Suprapubic skin (tissue), 4 donors: Measurements from ENCODE around the gene THSD7B.

ENCODE experiments used
- EP300 ChIP-seq: sonication (generic); formaldehyde crosslinking; IDR thresholded peaks from one replicate; pipeline ENCODE4 v1.6.1; 2017; ENCODE audit warnings: antibody characterized with exemption
- POLR2A ChIP-seq, 2 donors: fragments of 450-650 bp; IDR thresholded peaks; one replicate each; pipeline ENCODE4 v1.6.1; 2017; ENCODE audit warnings: antibody characterized with exemption in 2 of 2, mild to moderate bottlenecking in 2 of 2, moderate library complexity in 2 of 2
- POLR2AphosphoS5 ChIP-seq, 3 donors: sonication (generic); formaldehyde crosslinking; IDR thresholded peaks; one replicate each; pipeline ENCODE4 v1.6.1; 2017; ENCODE audit warnings: antibody characterized with exemption in 3 of 3
- TF ChIP-seq, protein P1 (sequence below), 2 donors: fragments of 200-600 bp in 1 of 2; fragments of 450-650 bp in 1 of 2; sonication (generic) in 1 of 2; IDR thresholded peaks; one replicate each; pipeline ENCODE4 v1.5.1; 2016 to 2019; ENCODE audit warnings: antibody characterized with exemption in 2 of 2, mild to moderate bottlenecking in 1 of 2, moderate library complexity in 1 of 2

DNA sequence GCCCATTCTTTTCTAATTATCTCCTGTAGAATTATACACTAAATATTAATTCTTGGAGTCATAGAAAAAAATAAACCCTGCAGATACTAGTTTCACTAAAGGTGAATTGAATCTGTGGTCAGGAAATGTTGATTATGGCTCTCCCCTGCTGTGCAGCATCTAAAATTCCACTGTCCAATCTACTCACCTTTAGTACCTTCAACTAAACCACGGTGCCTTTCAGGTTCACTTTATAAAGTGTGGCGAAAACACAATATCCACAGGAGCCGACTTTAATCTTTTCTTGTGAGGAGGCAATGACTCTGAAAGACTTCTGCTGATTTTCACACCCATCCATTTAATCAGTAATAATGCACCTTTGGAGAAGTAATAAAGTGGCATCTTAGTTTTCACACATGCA, 402.3 kb downstream of the THSD7B start:
- TF ChIP-seq, protein P1, sequence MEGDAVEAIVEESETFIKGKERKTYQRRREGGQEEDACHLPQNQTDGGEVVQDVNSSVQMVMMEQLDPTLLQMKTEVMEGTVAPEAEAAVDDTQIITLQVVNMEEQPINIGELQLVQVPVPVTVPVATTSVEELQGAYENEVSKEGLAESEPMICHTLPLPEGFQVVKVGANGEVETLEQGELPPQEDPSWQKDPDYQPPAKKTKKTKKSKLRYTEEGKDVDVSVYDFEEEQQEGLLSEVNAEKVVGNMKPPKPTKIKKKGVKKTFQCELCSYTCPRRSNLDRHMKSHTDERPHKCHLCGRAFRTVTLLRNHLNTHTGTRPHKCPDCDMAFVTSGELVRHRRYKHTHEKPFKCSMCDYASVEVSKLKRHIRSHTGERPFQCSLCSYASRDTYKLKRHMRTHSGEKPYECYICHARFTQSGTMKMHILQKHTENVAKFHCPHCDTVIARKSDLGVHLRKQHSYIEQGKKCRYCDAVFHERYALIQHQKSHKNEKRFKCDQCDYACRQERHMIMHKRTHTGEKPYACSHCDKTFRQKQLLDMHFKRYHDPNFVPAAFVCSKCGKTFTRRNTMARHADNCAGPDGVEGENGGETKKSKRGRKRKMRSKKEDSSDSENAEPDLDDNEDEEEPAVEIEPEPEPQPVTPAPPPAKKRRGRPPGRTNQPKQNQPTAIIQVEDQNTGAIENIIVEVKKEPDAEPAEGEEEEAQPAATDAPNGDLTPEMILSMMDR (IDR thresholded peaks at IDR 0.05): no peak
- TF ChIP-seq POLR2A (IDR thresholded peaks at IDR 0.05) (no peak), EP300 (no peak), POLR2AphosphoS5 (IDR thresholded peaks at IDR 0.05) (no peak)
